Stimulated activated CD8-positive, alpha-beta memory T cell treated with anti-CD3 and anti-CD28 coated beads, Interleukin-7, amount 100 ng/mL, for 24 hours (primary cell): ENCODE data around the gene SNAP29.
"Not testable (repeated sequence)": the region's sequence is repeated elsewhere in the genome, so short reads cannot be mapped to it uniquely, and the experiment has no call there.

Source experiments
- DNase-seq: peaks from one replicate; pipeline ENCODE4 v3.0.0-alpha.2; 2020; ENCODE audit warnings: low read depth

The SNAP29 gene

DNA sequence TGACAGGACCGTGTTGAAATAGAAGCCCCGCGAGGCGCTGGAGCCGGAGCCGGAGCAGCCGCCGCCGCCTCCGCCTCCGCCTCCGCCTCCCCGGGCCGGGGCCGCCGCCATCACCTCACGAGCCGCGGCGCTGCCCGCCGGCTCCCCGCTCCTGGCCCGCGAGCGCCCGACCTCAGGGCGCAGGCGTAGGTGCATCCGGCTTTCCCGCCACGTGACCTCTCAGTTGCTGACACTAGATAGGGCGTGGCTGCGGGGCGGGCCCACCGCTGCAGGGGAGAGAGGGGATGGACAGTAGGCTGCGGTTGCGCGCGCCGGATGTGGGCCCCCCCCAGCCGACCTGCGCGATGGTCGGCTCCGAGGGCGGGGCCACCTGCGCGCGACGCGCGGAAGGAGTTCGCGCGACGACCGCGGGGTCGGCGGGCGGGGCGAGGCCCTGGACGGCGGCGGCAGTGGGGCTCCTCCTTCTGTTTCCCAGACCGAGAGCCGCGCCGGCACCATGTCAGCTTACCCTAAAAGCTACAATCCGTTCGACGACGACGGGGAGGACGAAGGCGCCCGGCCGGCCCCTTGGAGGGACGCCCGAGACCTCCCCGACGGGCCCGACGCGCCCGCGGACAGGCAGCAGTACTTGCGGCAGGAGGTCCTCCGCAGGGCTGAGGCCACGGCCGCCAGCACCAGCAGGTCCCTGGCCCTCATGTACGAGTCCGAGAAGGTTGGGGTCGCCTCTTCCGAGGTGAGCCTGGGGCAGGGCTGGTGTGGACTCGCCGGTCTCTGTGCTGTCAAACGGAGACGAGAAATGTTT lies at the start of gene SNAP29, which contains the start of gene PI4KA:
SNAP29 (plus strand) TSS at position 393 of the 802 bp plus-strand sequence; CDS start at position 497, 104 bp downstream.
PI4KA (minus strand) TSS at position 197 of the 802 bp plus-strand sequence; CDS start at position 111, 86 bp downstream.
- peak; percentile 96 for DNase-seq

DNA sequence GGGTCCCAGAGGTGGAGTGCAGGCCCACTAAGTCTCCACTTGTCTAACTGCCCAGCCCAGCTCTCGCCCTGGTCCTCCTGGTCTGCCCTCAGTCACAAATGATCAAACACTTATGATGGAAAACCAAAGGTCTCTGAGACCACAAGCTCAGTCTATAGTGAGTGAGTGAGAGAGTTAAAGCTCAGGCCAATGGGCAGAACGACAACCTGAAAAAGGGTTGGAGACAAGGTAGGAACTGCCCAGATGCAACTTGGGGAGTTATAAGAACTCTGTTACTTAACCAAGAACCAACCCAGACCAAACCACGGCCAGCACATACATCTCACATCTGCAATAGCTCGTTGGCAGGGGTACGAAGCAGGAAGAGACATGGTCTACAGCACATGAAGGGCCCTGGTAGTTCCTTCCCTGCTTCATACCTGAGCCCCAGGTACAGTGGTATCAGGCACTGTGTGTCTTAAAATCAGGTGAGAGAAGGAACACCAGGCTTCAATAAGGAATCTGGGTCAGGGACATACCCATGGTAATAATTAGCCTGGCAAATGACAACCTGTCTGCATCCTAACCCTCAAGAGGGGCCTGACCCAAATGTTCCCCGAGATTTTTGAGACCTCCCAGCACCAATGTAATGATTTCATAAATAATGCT lies 49.1 kb upstream of the SNAP29 start:
- DNase-seq: no peak

DNA sequence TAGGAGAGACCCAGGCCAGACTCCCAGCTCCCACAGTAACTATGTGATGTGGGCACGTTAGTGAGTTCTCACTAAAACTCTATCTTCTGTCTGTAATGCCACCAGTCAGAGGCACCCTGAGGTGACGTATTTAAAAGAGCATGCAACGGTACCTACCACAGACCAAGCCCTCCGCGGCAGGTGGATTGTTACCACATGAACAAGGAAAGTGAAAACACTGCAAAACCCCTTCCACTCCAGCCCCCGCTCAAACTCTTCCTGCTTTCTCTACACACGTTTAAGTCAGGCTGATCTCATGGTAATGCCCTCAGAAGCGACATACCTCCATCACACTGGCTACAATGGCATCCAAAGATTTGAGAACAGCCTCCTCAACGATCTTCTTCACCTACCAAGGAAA lies 48.2 kb upstream of the SNAP29 start:
- DNase-seq: no peak

DNA sequence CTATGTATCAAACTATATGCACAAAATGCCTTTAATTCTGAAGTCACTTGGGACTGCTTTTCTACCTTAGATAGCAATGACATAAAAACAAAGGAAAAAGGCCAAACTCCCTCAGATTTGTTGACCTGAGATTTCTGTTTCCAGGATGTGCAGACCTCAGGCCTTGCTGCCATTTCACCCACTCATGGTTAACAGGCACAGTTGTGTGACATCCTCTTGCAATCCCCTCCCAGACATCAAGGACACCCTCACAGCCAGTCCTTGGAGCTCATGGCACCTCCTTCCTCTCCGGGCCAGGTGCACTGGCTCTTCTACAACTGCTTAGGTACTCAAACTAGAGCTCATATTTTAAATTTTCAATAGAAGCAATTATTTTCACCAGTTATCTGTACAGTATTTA lies 47.6 kb upstream of the SNAP29 start:
- DNase-seq: no peak

DNA sequence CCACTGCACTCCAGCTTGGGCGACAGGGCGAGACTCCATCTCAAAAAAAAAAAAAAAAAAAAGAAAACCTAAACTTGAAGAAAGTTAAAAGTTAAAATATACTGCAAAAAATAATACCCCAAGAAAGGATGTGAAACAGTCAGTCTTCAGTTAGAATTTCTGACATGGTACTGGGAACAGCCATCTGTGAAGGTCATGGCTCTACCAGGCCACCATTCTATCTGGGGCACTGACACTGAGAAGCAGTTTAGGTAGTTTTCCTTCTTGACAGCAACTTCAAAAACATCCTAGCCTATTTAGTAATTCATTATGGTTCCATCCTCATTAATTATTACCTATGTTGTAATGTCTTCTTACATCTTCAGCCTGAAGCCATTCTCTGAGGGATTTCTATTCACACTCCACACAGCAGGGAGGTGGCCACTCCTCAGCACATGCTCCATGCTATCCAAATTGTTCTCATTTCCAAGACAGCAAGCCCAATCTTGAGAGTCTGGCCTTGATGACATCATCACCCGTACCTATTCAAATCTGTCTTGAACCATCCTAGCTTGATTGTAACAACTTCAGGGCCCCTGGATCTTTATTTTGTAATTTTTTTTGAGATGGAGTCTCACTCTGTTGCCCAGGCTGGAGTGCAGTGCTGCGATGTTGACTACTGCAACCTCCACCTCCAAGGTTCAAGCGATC lies 46.7 kb upstream of the SNAP29 start:
- no peak for DNase-seq

DNA sequence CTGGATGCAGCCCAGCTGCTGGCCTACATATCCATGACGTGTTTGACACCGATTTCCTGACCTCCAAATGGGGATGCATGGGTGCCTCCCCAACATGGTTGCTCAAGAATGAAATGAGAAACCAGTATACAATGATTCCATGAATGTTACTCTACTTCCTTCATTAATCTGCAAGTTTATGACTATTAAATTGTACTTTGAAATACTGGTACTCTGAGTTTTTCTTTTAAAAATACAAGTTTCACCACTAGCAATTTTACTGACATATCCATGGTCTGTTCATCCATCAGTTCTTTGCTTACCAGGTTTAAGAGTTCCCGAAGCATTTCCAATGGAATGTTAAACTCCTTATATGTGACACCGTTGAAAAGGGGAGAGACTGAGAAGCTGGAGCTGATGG lies 45.8 kb upstream of the SNAP29 start:
- DNase-seq: no peak

DNA sequence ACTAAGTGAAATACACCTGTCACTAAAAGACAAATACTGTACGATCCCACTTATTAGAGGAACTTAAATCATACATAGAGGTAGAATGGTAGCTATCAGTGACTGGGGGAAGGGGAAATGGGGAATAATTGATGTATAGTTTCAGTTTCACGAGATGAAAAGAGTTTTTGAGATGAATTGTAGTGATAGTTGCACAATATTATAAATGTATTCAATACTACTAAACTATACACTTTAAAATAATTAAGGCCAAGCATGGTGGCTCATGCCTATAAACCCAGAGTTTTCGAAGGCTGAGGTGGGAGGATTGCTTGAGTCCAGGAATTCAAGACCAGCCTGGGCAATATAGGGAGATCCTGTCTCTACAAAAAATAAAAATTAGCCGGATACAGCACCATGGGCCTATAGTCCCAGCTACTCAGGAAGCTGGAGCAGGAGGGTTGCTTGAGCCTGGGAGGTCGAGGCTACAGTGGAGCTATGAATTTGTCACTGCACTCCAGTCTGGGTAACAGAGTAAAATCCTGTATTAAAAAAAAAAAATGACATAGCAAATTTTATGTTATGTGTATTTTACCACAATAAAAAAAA lies 44.5 kb upstream of the SNAP29 start:
- DNase-seq: no peak

DNA sequence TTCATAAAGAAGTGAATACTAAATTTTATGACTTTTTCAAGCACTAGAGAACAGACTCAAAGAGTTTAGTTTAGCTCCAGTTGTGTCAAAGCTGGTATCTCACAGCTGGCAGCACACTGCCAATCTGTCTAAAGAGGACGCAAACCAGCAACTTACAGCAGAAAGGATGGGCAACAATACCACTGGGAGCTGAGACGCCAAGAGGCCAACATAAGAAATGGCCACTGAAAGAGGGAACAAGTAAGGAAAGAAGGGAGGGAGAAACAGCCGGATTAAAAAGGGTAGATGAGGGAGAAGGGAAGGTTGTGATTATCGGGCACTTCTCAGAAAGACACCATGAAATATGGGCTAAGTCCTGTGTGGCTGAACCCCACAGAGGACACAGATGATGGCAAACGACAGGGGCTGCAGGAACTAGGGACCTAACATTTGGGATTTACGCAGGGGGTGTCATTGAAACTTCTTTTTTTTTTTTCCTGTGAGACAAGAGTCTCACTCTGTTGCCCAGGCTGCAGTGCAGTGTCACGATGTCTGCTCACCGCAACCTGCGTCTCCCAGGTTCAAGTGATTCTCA lies 43.2 kb upstream of the SNAP29 start:
- DNase-seq: no peak

DNA sequence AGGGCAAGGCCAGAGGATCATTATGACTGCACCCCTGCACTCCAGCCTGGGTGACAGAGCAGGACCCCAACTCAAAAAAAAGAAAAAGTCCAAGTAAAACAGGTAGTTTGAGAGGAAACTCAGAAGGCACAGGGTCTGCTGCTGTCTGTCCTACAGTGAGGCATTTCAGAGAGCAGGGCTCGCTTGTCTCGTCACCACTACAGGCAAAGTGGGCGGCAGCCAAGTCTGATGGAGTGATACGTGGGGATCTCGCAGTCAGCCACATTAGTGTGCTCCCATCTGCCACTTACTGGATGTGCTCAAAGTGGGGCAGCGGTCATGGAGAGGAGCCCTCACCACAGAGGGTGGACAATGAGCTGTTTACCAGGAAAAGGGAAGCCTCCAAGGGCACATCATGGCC lies 42.2 kb upstream of the SNAP29 start:
- DNase-seq: no peak

DNA sequence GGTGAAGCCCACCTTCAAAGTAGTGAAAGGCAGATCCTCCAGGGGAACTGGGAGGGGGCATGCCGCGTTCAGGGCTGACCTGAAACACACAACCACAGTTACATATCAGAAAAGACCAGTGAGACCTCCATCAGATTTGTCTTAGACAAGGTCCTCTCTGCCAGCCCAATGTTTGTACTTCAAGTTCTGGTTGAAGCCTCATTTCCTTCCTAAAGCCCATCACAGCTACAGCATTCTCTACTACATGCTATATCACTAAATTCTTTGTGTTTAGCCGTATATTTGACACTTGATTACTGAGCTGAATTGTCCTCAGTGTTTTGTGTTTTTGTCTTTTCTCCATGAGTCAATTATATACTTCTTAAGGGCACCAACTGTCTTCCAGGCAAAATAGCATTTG lies 40.3 kb upstream of the SNAP29 start:
- DNase-seq: no peak

DNA sequence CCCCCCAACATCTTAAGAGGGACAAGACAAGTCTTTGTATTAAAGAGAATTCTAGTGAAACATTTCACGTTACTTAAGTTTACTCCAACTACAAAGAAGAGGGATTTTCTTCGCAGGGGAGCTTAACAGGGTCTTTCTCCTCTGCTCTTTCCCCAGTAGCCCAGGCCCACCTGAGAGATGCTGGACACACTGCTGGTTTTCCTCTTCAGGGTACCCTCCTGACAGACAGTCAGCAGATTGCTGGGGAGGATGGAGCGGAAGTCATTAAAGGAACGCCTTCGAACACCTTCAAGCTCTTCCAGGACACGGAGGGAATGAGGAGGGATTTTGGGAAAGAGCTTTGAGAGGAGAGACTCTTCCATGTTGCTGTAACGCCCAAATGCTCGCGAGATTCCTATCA lies 39.3 kb upstream of the SNAP29 start:
- DNase-seq: no peak

DNA sequence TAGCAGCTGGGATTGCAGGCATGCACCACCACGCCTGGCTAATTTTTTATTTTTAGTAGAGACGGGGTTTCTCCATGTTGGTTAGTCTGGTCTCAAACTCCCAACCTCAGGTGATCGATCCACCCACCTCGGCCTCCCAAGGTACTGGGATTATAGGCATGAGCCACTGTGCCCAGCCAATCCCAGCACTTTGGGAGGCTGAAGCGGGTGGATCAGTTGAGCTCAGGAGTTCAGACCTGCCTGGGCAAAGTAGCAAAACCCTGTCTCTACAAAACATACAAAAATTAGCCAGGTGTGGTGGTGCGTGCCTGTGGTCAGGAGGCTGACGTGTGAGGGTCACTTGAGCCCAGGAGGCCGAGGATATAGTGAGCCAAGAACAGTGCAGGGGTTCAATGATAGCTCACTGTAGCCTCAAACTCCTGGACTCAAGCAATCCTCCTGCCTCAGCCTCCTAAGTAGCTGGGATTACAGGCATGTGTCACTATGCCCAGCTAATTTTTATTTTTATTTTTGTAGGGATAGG lies 37.0 kb upstream of the SNAP29 start:
- not testable (repeated sequence) for DNase-seq

DNA sequence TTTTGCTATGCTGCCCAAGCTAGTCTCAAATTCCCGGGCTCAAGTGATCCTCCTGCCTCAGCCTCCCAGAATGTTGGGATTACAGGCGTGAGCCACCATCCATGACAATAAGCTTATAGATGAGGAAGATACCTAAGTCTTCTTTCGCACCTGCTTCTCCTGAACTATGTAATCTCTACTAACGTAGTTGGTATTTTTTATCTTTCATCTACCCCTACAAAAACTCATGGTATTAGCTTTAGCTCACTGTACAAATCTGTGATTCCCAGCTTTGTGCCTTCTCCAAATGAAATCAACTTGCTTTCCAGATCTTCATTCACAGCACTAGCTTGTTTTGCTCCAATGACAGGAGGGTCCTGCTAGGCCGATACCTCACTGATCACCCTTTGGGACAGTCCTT lies 36.6 kb upstream of the SNAP29 start:
- DNase-seq: no peak

DNA sequence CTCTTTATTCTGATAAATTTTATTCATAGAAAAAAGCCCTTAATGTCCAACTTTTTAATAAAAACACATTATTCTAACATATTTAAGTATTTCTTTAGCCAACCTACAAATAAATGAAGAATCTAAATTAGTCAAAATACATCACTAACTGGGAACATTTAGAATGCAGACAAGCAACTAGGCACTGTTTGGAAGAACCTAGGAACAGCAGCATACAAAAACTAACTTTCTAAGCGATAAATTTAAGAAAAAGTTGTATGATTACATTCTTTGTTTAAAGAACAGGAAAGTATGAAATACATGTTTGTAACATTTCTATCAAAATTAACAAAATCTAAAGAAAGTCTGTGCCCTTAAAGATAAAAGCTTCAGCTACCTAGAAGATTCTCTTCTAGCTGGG lies 35.5 kb upstream of the SNAP29 start:
- no peak for DNase-seq

DNA sequence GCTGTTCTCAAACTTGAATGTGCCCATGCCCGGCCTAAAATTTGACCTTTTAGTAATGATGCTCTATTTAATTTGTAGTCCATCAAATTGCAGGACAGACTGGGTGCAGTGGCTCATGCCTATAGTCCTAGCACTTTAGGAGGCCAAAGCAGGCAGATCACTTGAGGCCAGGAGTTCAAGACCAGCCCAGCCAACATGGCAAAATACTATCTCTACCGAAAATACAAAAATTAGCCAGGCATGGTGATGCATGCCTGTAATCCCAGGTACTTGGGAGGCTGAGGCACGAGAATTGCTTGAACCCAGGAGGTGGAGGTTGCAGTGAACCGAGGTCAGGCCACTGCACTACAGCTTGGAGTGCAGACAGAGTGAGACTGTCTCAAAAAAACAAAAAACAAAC lies 33.6 kb upstream of the SNAP29 start:
- not testable (repeated sequence) for DNase-seq

DNA sequence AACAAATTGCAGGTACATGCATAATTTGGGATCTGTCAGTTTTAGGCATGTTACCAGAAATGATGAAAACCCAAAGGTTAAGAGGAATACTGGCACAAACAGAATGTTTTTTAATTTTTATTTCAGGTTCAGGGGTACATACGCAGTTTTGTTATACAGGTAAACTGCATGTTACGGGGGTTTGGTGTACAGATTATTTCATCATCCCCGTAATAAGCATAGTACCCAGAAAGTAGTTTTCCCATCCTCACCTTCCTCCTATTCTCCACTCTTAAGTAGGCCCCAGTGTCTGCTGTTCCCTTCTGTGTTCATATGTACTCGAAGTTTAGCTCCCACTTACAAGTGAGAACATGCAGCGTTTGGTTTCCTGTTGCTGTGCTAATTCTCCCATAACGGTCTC lies 33.2 kb upstream of the SNAP29 start:
- DNase-seq: no peak

DNA sequence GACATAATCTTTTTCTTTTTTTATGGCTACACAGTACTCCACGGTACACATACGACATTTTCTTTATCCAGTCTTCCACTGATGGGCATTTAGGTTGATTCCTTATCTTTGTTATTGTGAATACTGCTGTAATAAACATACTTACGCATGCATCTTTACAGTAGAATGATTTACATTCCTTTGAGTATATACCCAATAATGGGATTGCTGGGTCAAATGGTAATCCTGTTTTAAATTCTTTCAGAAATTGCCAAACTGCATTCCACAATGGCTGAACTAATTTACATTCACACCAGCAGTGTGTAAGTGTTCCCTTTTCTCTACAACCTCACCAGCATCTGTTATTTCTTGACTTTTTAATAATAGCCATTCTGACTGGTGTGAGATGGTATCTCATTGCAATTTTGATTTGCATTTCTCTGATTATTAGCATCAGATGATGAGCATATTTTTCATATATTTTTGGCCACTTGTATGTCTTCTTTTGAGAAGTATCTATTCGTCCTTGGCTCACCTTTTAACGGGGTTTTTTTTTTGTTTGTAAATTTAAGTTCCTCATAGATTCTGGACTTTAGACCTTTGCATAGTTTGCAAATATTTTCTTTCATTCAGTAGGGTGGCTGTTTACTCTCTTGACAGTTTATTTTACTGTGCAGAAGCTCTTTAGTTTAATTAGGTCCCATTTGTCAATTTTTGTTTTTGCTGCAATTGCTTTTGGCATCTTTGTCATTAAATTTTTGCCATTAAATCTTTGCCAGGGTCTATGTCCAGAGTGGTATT lies 32.2 kb upstream of the SNAP29 start:
- not testable (repeated sequence) for DNase-seq

DNA sequence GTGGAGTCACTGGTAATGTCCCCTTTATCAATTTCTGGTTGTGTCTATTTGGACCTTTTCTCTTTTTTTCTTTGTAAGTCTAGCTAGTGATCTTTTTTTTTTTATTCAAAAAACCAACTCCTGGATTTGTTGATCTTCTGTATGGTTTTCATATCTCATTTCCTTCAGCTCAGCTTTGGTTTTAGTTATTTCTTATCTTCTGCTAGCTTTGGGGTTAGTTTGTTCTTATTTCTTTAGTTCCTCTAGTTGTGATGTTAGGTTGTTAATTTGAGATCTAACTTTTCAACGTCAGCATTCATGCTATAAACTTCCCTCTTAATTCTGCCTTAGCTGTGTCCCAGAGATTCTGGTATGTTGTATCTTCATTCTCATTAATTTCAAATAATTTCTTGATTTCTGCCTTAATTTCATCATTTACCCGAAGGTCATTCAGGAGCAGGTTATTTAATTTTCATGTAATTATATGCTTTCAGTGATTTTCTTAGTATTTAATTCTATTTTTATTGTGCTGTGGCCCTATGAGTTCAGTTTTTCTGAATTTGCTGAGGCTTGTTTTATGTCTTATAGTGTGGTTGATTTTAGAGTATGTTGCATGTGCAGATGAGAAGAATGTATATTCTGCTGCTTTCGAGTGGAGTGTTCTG lies 29.2 kb upstream of the SNAP29 start:
- DNase-seq: no peak

DNA sequence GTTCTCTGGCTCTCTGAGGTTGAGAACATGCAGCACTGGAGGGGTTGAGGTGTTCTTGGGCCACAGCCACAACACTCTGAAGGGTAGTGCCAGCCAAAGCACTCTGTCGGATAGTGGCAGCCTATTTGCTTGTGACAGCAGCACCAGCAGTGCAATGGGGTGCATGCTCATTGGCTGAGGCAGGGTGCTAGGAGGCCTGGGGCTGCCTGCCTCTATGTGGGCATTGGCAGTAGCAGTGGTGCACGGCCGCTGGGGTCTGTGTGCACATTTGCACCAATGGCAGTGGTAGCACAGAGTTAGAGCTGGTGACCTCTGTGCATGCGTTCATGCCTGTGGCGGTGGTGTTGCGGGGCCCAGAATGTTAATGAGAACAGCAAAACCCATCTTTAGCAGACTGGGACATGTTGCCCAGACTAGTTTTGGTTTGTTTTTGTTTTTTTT lies 25.6 kb upstream of the SNAP29 start:
- DNase-seq: no peak

DNA sequence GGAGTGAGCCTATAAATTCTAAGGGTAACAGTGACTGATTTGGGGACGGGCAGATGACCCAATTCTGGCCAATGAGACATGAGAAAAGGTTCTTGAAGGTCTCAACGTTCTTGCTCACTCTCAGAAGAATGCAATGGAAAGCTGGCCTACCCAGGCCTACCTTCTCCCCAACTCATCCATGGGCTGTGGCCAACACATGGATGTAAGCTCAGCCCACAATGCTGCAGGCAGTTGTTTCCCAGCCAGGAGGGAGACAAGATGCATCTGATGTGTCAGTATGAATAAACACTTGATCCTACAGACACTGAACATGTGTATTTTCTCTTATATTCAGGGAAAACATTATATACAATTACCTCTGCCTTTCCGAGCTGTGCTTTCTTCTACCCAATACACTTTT lies 24.6 kb upstream of the SNAP29 start:
- DNase-seq: no peak

DNA sequence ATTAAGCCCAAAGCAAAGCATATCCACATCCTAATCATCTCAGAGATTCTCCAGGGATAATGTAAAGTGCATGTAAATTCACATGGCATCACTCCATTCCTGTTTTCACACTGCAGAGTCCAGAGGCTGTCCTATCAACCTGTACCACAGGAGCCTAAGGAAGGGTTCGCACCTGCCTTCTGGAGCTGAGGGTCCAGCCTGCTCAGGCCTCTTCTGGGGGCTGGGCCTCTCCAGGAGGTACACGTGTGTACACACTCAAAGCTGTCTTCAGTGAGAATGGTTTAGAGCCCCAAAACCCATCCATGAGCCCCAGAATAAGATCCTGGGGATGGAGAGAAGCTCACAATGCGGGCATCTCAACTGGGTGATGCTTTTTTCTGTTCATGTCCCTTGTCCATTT lies 24.1 kb upstream of the SNAP29 start:
- DNase-seq: no peak
